Measurements from ENCODE around the gene SPATA3. TPM values are rescaled to one million over a fixed set of nuclear protein-coding genes. Genes with fewer than 3 reads are reported as not detected.
"Not testable (repeated sequence)": the region's sequence is repeated elsewhere in the genome, so short reads cannot be mapped to it uniquely, and the experiment has no call there.

The SPATA3 gene
- total RNA-seq, 1 donor from 2014 or later: not detected

DNA sequence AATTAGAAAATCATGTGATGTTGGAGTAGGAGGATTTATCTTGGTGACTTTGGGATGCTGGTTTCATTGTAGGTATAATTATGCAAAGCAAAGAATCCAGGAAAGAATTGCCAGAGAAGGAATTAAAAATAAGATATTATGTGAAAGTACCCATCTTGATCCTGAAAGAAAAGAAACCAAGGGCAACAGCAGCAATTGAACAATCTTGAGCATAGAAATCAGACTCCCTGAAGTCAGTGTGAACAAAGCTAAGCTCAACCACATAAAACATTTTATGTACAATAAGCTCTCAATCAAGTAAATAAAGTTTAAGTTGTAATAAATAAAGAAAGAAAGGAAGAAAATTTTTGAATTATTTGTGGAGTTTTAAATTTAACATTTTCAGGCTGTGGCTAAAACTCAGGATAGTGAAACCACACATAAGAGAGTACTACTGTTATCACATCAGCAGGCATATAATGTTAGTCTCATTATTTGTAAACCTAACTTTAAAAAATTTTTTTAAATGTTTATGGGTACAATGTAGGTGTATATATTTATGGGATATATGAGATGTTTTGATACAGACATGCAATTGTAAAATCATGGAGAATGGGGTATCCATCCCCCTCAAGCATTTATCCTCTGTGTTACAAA, 38.0 kb upstream of the SPATA3 start:
- Mint-ChIP-seq H3K36me3 (ENCODE audit: low read depth) (no peaks in the 10 kb centered on the region), H3K9me3 (peaks cover 3% of the 10 kb centered on the region), H3K4me3 (peak overlapping the region; percentile 83), H3K27ac (peak overlapping the region; percentile 67), H3K27me3 (peaks cover 81% of the 10 kb centered on the region), H3K4me1 (peaks cover 22% of the 10 kb centered on the region)
- no peak for DNase-seq
- intact Hi-C loops (cut with micrococcal nuclease): loop anchor here (1.0 to 2.0 kb wide), 4 partner anchors 13 to 32 kb away; no protein-coding TSS in a partner anchor

DNA sequence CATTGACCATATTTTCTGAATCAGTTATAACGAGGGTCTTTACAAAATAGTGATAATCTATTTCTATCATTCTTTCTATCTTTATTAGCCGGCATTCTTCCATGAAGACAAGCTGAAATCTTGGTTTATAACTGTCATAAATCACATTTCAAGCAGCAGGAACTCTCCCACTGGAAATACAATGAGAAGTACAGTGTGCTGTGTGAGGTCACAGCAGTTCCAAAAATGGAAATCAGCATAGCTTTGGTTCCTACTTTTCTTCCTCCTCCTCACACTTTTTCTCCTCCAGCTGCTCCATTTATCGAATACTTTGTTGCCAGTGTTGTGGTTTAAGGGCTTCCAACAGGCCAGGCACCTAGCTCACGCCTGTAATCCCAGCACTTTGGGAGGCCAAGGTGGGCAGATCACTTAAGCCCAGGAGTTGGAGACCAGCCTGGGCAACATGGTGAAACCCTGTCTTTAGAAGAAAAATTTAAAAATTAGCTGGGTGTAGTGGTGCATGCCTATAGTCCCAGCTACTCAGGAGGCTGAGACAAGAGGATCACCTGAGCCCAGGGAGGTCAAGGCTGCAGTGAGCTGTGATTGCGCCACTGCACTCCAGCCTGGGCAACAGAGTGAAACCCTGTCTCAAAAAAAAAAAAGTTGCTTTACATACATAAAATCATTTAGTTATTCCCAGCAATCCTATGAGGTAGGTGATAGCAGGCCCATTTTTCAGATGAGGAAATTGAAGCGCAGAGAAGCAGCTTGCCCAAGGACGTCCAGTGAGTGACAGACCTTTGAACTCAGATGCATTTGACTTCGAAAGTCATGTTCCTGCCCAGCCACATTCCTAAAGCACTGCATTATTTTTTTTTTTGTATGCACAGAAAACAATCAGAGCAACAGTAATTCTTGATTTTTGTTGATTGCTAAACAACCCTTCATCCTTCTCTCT, 36.8 kb upstream of the SPATA3 start:
- Mint-ChIP-seq H3K4me1 (peaks cover 22% of the 10 kb centered on the region), H3K9me3 (peaks cover 8% of the 10 kb centered on the region), H3K27me3 (peaks cover 76% of the 10 kb centered on the region), H3K36me3 (ENCODE audit: low read depth) (no peaks in the 10 kb centered on the region), H3K27ac (no peak overlapping the region), H3K4me3 (no peak overlapping the region)
- no peak for DNase-seq
- intact Hi-C loops (cut with micrococcal nuclease): loop anchor here (1.0 to 2.0 kb wide), 2 partner anchors 14 to 15 kb away; no protein-coding TSS in a partner anchor

DNA sequence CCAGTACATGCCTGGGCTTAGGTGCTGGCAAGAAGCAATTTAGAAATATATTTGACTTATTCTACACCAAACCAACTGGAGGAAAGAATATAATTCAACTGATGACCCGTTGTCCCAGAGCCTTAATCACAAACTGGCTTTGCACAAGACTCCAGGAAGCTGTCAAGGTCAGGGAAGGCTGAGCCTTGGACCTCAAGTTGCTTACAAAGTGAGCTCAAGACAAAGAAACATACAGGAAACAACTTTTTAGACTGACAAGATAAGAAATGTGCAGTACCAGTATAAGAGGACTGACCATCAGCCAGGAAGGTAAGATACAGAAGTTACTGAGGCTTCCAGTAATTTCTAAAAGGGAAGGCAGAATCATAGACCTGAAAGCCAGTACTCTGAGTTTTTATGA, 35.9 kb upstream of the SPATA3 start:
- H3K9me3 Mint-ChIP-seq: peaks cover 8% of the 10 kb centered on the region
- peaks cover 21% of the 10 kb centered on the region for H3K4me1 Mint-ChIP-seq
- no peak overlapping the region for H3K27ac Mint-ChIP-seq
- H3K36me3 Mint-ChIP-seq (ENCODE audit: low read depth): no peaks in the 10 kb centered on the region
- H3K4me3 Mint-ChIP-seq: no peak overlapping the region
- peaks cover 66% of the 10 kb centered on the region for H3K27me3 Mint-ChIP-seq
- DNase-seq: no peak
- intact Hi-C loops (cut with micrococcal nuclease): no loop called here

DNA sequence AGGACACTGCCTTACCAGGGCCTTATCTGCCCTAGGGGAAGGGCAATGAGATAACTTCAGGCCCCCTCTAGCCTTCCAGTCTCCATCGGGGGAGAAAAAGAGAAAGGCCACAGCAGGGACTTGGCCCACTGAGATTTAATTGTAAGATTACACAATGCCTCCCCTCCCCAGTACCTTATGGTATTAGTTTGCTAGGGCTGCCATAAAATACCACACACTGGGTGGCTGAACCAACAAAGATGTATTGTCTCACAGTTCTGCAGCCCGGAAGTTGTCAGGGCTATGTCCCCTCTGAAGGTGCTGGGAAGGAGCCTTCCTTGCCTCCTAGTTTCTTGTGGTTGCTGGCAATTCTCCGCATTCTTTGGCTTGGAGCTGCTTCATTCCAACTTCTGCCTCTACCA, 34.8 kb upstream of the SPATA3 start:
- Mint-ChIP-seq H3K27ac (no peak overlapping the region), H3K36me3 (ENCODE audit: low read depth) (no peaks in the 10 kb centered on the region), H3K4me1 (peaks cover 17% of the 10 kb centered on the region), H3K9me3 (peaks cover 8% of the 10 kb centered on the region), H3K27me3 (peaks cover 64% of the 10 kb centered on the region), H3K4me3 (no peak overlapping the region)
- intact Hi-C loops (cut with micrococcal nuclease): no loop called here
- no peak for DNase-seq

DNA sequence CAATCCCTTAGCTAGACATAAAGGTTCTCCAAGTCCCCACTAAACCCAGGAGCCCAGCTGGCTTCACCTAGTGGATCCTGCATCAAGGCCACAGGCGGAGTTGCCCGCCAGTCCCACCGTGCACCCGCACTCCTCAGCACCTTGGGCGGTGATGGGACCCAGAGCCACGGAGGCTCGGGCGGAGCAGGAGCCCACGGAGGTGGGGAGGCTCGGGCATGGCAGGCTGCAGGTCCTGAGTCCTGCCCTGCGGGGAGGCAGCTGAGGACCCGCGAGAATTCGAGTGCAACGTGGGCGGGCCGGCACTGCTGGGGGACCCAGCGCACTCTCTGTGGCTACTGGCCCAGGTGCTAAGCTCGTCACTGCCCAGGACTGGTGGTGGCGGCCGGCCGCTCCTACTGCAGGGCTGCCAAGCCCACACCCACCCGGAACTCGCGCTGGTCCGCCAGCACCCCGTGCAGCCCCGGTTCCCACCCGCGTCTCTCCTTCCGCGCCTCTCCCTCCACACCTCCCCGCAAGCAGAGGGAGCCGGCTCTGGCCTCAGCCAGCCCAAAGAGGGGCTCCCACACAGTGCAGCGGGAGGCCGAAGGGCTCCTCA, 31.7 kb upstream of the SPATA3 start:
- peaks cover 8% of the 10 kb centered on the region for H3K9me3 Mint-ChIP-seq
- intact Hi-C loops (cut with micrococcal nuclease): no loop called here
- no peak for DNase-seq
- peaks cover 48% of the 10 kb centered on the region for H3K27me3 Mint-ChIP-seq
- no peak overlapping the region for H3K4me3 Mint-ChIP-seq
- no peaks in the 10 kb centered on the region for H3K36me3 Mint-ChIP-seq (ENCODE audit: low read depth)
- H3K27ac Mint-ChIP-seq: no peak overlapping the region
- H3K4me1 Mint-ChIP-seq: peaks cover 7% of the 10 kb centered on the region

DNA sequence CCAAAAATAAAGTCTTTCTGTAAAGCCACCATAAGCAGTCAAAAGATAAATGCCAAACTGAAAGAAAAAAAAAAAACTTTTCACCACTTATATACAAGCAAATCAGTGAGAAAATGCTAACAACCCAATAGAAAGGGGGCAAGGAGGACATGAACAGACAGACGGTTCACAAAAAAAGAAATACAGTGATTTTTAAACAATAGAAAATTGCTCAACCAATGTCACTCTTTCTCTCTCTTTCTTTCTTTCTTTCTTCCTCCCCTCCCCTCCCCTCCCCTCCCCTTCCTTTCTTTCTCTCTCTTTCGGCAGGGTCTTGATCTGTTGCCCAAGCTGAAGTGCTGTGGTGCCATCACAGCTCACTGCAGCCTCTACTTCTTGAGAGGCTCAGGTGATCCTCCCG, 28.8 kb upstream of the SPATA3 start:
- H3K27me3 Mint-ChIP-seq: peaks cover 27% of the 10 kb centered on the region
- DNase-seq: no peak
- no peaks in the 10 kb centered on the region for H3K36me3 Mint-ChIP-seq (ENCODE audit: low read depth)
- peaks cover 8% of the 10 kb centered on the region for H3K9me3 Mint-ChIP-seq
- intact Hi-C loops (cut with micrococcal nuclease): no loop called here
- H3K4me1 Mint-ChIP-seq: peaks cover 13% of the 10 kb centered on the region
- no peak overlapping the region for H3K27ac Mint-ChIP-seq
- H3K4me3 Mint-ChIP-seq: no peak overlapping the region

DNA sequence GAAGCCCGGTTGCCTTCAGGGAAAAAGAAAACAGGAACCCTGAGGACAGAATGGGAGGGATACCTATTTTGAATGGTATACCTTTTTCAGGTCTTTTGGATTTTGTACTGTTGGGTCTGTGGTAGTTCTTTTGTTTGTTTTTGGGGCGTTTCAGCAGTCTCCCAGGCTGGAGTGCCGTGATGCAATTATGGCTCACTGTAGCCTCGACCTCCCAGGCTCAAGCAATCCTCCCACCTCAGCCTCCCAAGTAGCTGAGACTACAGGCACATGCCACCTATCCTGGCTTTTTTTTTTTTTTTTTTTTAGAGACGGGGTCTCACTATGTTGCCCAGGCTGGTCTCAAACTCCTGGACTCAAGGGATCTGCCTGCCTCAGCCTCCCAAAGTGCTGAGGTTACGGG, 27.6 kb upstream of the SPATA3 start:
- DNase-seq; H3K36me3 Mint-ChIP-seq (ENCODE audit: low read depth); H3K4me3 Mint-ChIP-seq; H3K9me3 Mint-ChIP-seq; intact Hi-C loops (cut with micrococcal nuclease); H3K27ac Mint-ChIP-seq: not testable (repeated sequence)
- Mint-ChIP-seq H3K4me1 (peaks cover 16% of the 10 kb centered on the region), H3K27me3 (peaks cover 19% of the 10 kb centered on the region)

DNA sequence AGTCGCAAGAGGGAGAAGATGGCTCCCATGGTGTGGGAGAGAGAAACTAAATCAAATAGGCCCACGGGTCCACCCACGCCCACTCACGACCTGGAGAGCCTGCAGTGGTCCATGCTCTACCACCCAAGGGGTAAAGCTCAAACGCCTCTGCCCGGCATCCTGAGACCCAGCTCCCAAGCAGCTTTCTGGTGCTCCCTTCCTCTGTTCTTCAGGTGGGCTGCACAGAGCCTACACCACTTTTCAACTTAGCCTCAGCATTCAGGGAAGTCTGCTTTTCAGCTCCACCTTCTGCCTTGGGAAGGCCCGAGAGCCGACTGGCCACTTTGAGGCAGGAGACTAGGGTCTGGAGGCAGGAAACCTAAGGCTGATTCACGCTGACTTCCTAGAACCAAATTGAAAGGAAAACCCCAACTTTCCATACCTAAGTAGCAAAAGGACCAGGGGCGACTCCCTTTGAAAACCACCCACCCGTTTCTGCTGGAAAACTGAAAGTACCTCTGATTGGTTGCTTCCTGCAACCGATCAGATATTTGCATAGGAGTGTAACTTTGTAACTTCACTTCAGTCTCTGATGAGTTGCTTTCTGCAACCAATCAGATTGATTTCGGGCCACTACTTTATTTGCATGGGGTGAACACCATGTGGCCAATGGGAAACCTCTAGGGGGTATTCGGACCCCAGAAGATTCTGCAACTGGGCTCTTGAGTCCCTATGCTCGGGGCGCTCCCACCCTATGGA, 26.8 kb upstream of the SPATA3 start:
- peaks cover 21% of the 10 kb centered on the region for H3K27me3 Mint-ChIP-seq
- peaks cover 1% of the 10 kb centered on the region for H3K36me3 Mint-ChIP-seq (ENCODE audit: low read depth)
- no peak overlapping the region for H3K4me3 Mint-ChIP-seq
- H3K27ac Mint-ChIP-seq: no peak overlapping the region
- H3K4me1 Mint-ChIP-seq: peaks cover 23% of the 10 kb centered on the region
- no peak for DNase-seq
- peaks cover 4% of the 10 kb centered on the region for H3K9me3 Mint-ChIP-seq
- intact Hi-C loops (cut with micrococcal nuclease): no loop called here

DNA sequence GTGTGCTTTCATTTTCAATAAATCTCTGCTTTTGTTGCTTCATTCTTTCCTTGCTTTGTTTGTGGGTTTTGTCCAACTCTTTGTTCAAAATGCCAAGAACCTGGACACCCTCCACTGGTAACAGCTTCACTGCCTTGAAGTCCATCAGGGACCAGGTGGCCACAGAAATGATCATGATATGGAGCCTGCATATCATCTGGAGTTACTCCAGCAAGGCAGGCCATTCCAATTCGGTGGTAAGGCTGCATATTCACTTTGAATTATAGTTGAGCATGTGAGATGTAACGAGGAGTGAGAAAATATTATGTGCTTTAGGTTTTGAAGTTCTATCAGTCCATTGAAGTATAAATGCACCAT, 26.3 kb upstream of the SPATA3 start:
- Mint-ChIP-seq H3K27ac (no peak overlapping the region), H3K4me1 (peaks cover 29% of the 10 kb centered on the region), H3K4me3 (no peak overlapping the region)

DNA sequence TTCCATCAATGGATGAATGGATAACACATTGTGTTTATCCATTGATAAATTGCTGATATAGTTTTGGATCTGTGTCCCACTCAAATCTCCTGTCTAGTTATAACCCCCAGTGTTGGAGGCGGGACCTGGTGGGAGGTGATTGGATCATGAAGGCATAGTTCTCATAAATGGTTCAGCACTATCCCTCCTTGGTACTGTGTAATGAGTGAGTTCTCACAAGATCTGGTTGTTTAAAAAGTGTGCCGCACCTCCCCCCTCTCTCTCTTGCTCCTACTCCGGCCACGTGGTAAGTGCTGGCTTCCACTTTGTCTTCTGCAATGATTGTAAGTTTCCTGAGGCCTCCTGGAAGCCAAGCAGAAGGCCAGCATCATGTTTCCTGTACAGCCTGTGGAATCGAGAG, 23.9 kb upstream of the SPATA3 start:
- intact Hi-C loops (cut with micrococcal nuclease): no loop called here
- Mint-ChIP-seq H3K27me3 (peaks cover 26% of the 10 kb centered on the region), H3K36me3 (ENCODE audit: low read depth) (peaks cover 1% of the 10 kb centered on the region), H3K4me1 (peaks cover 41% of the 10 kb centered on the region), H3K27ac (no peak overlapping the region), H3K9me3 (peaks cover 4% of the 10 kb centered on the region), H3K4me3 (no peak overlapping the region)
- no peak for DNase-seq

More for the DNA sequence above, 26.3 kb upstream of the SPATA3 start:
- peaks cover 1% of the 10 kb centered on the region for H3K36me3 Mint-ChIP-seq (ENCODE audit: low read depth)
- H3K9me3 Mint-ChIP-seq: peaks cover 4% of the 10 kb centered on the region
- intact Hi-C loops (cut with micrococcal nuclease): no loop called here
- H3K27me3 Mint-ChIP-seq: peaks cover 23% of the 10 kb centered on the region
- DNase-seq: no peak

DNA sequence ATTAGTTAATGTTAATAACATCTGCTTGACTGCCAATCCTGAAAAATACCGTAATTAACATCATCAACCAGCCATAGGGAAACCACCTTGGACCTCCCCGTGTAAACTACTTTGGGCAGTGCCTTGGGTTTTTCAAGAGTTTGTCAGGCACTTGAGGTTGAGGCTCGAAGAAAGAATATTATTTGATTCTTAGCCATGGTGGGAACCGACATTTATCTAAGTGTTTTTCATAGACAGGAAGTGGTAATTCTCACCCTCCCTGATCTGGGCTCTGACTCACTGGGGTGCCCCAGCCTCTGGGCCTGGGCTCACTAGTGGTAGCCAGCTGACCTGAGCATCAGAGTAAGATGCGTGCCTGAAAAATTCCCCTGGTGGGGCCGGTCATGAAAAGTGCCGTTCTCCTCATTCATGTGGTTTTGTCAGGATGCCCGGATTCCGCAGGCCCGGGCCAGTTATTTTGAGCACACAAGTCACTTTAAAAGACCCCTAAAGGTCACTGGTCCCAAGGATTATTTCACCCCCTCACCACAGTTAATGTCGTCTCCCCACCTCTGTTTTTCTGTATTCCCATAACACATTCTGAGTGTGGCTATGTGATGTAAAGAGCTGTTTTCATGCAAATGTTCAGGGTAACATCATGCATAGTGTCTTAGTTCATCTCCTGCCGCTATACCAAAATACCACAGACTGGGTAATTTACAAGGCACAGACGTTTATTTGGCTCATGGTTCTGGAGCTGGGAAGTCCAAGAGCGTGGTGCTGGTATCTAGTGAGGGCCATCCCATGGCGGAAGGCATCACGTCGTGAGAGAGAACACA, 21.6 kb upstream of the SPATA3 start:
- peak; percentile 86 for DNase-seq
- Mint-ChIP-seq H3K36me3 (ENCODE audit: low read depth) (peaks cover 1% of the 10 kb centered on the region), H3K27ac (peak overlapping the region; percentile 61), H3K9me3 (peaks cover 4% of the 10 kb centered on the region), H3K4me1 (peaks cover 33% of the 10 kb centered on the region), H3K27me3 (peaks cover 28% of the 10 kb centered on the region), H3K4me3 (peak overlapping the region; percentile 24)
- intact Hi-C loops (cut with micrococcal nuclease): loop anchor here (1.0 kb wide), 4 partner anchors 10 to 69 kb away; no protein-coding TSS in a partner anchor

DNA sequence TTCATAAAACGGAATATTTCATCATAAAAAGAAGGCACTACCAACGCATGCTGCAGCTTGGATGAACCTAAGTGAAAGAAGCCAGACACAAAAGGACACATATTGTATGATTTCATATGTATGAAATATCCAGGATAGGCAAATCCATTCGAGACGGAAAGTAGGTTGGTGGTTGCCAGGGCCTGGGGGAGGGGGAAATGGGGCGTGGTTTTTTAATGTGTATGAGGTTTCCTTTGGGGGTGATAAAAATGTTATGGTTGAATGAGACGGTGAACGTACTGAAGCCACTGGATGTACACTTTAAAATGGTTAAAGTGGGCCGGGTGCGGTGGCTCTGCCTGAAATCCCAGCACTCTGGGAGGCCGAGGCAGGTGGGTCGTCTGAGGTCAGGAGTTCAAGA, 20.0 kb upstream of the SPATA3 start:
- Mint-ChIP-seq H3K4me1 (peaks cover 31% of the 10 kb centered on the region), H3K9me3 (peaks cover 4% of the 10 kb centered on the region), H3K27ac (no peak overlapping the region), H3K36me3 (ENCODE audit: low read depth) (peaks cover 1% of the 10 kb centered on the region), H3K27me3 (peaks cover 30% of the 10 kb centered on the region), H3K4me3 (no peak overlapping the region)
- intact Hi-C loops (cut with micrococcal nuclease): no loop called here
- no peak for DNase-seq

DNA sequence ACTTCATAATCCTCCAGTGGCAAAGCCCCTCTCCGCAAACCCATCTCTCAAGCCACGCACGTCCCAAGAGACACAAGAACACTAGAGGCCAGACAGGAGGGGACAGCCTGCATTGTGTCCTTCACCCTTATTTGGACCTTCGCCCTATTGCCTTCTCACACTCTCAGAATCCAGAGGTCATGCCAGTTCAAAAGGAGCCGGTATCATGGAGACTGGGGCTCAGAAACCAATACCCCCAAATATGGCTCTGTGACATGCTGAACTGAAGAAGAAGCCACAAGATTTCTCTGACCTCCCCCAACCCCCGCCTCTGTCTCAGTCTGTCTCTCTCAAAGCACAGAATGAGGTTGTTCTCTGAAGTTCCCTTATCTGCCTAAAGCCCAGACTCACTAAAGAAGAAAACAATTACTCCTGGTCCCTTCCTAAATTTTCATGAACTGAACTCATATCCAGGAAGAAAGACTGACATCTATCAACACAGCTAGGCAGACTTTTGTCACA, 19.2 kb upstream of the SPATA3 start:
- intact Hi-C loops (cut with micrococcal nuclease): no loop called here
- Mint-ChIP-seq H3K9me3 (peaks cover 4% of the 10 kb centered on the region), H3K4me3 (no peak overlapping the region), H3K27ac (no peak overlapping the region), H3K36me3 (ENCODE audit: low read depth) (peaks cover 1% of the 10 kb centered on the region), H3K4me1 (peaks cover 35% of the 10 kb centered on the region), H3K27me3 (peaks cover 34% of the 10 kb centered on the region)
- DNase-seq: no peak
